GM12878 (cell line): ENCODE data around the gene DUSP7. TPM values are rescaled to one million over a fixed set of nuclear protein-coding genes. Genes with fewer than 3 reads are reported as not detected.

ENCODE experiments used
- ASH2L ChIP-seq: fragments of 300-600, 200-600 bp; sonication (generic); IDR thresholded peaks from 2 replicates; pipeline ENCODE4 v1.6.1; 2017; ENCODE audit warnings: low read depth, mild to moderate bottlenecking, borderline replicate concordance
- ATF7 ChIP-seq: fragments of 450-650 bp; IDR thresholded peaks from 2 replicates; pipeline ENCODE4 v1.6.1; 2016; ENCODE audit warnings: low read depth, mild to moderate bottlenecking
- BMI1 ChIP-seq: fragments of 450-650 bp; IDR thresholded peaks from 2 replicates; pipeline ENCODE4 v1.6.1; 2016; ENCODE audit warnings: mild to moderate bottlenecking, moderate library complexity, borderline replicate concordance
- FOXM1 ChIP-seq: IDR thresholded peaks from 2 replicates; pipeline ENCODE4 v1.6.1; 2012; ENCODE audit warnings: low read depth, mild to moderate bottlenecking, inconsistent platforms, low read length, moderate library complexity
- GATAD2B ChIP-seq: fragments of 450-650 bp; conservative IDR thresholded peaks from 2 replicates; pipeline ENCODE4 v1.6.1; 2017; ENCODE audit warnings: low read depth, mild to moderate bottlenecking, moderate library complexity
- IKZF1 ChIP-seq: fragments of 450-650 bp; conservative IDR thresholded peaks from 2 replicates; pipeline ENCODE4 v1.6.1; 2017; ENCODE audit warnings: antibody characterized with exemption, mild to moderate bottlenecking
- LARP7 ChIP-seq: fragments of 450-650 bp; IDR thresholded peaks from 2 replicates; pipeline ENCODE4 v1.6.1; 2017; ENCODE audit warnings: mild to moderate bottlenecking
- NFIC ChIP-seq: IDR thresholded peaks from 2 replicates; pipeline ENCODE4 v1.6.1; 2012; ENCODE audit warnings: low read depth, mild to moderate bottlenecking, inconsistent platforms, low read length, moderate library complexity
- NFXL1 ChIP-seq: fragments of 450-650 bp; IDR thresholded peaks from 2 replicates; pipeline ENCODE4 v1.6.1; 2017; ENCODE audit warnings: antibody characterized with exemption, mild to moderate bottlenecking, borderline replicate concordance
- POLR2AphosphoS5 ChIP-seq: IDR thresholded peaks from 2 replicates; pipeline ENCODE4 v1.6.1; 2011; ENCODE audit warnings: mild to moderate bottlenecking, low read length, inconsistent platforms
- POU2F2 ChIP-seq: IDR thresholded peaks from 3 replicates; pipeline ENCODE4 v1.6.1; 2011; ENCODE audit warnings: low read depth, mild to moderate bottlenecking, low read length, borderline replicate concordance
- RUNX3 ChIP-seq: IDR thresholded peaks from 2 replicates; pipeline ENCODE4 v1.6.1; 2012; ENCODE audit warnings: low read length, inconsistent platforms
- SREBF2 ChIP-seq: IDR thresholded peaks from 2 replicates; pipeline ENCODE4 v1.6.1; 2012; ENCODE audit warnings: mild to moderate bottlenecking, low read length
- STAT1 ChIP-seq: fragments of 450-650 bp; conservative IDR thresholded peaks from 2 replicates; pipeline ENCODE4 v1.6.1; 2014; ENCODE audit warnings: antibody characterized with exemption, mild to moderate bottlenecking
- TCF3 ChIP-seq: IDR thresholded peaks from 2 replicates; pipeline ENCODE4 v1.6.1; 2012; ENCODE audit warnings: low read depth, mild to moderate bottlenecking, low read length, borderline replicate concordance; ENCODE audit not compliant: insufficient read depth
- YBX1 ChIP-seq: fragments of 450-650 bp; IDR thresholded peaks from 2 replicates; pipeline ENCODE4 v1.6.1; 2016; ENCODE audit warnings: antibody characterized with exemption
- polyA plus RNA-seq, 11 experiments: library from polyadenylated mRNA; depleted of rRNA in 4 of 11; unstranded in 6 of 11; stranded (reverse) in 5 of 11; fragments of >200 nt; fragmentation: Nextera tagmentation in 4 of 11; fragmentation: Illumina TruSeq in 1 of 11; extraction: Ambion mirVana in 4 of 11; extraction: Trizol in 1 of 11; gene quantifications; 1 replicate in 1 of 11; 2 replicates in 10 of 11; pipeline versions ENCODE4 v1.2.1 to v1.2.3, GENCODE V29; 2011 to 2016; ENCODE audit warnings: inconsistent platforms in 2 of 11, missing spikeins in 2 of 11, low read depth in 1 of 11
- total RNA-seq, 4 experiments: library from RNA; depleted of rRNA in 3 of 4; stranded (reverse); fragments of >200 nt in 3 of 4; fragmentation: Illumina TruSeq in 1 of 4; extraction: Trizol in 1 of 4; gene quantifications; 2 replicates each; pipeline versions ENCODE4 v1.2.1 to v1.2.3, GENCODE V29; 2013 to 2021
- TF ChIP-seq, protein P1 (sequence below): fragments of 450-650 bp; IDR thresholded peaks from 2 replicates; pipeline ENCODE4 v1.6.1; 2017; ENCODE audit warnings: mild to moderate bottlenecking, low read depth, inconsistent platforms; ENCODE audit not compliant: poor library complexity, severe bottlenecking
- TF ChIP-seq, protein P2 (sequence below): fragments of 450-650 bp; IDR thresholded peaks from 2 replicates; pipeline ENCODE4 v1.6.1; 2017; ENCODE audit warnings: mild to moderate bottlenecking
- TF ChIP-seq, protein P3 (sequence below): fragments of 450-650 bp; formaldehyde crosslinking; IDR thresholded peaks from 2 replicates; pipeline ENCODE4 v1.5.0; 2022; ENCODE audit warnings: mild to moderate bottlenecking, missing genetic modification characterization
- TF ChIP-seq, protein P4 (sequence below): fragments of 450-650 bp; IDR thresholded peaks from 2 replicates; pipeline ENCODE4 v1.6.1; 2016; ENCODE audit warnings: mild to moderate bottlenecking, moderate library complexity, borderline replicate concordance

Gene DUSP7
- total and polyA plus RNA-seq, 10 of the 15 experiments (the other 5 are each of a cell fraction or from before 2014, with no cell fraction given) = 0.73 to 17.0 (median 7.9) TPM

DNA sequence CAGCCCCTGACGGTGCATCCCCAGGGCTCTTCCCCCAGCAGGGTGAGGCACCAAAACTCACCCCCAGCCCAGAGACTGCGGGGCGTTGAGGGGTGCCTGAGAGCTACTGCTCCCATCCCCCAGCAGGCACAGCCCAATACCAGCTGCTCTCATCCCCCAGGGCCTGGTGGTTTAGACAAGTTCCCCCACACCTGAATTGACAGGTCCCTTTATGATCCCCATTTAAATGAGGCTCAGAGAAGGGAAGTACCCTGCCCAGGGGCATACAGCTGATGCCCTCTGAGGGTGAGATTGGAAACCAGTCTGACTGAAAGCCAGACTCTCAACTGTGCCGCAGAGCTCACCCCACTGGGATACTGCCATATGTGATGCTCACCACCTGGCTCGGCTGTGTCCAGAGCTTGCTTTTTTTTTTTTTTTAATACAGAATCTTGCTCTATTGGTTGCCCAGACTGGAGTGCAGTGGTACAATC, 20.1 kb downstream of the DUSP7 start (continued):
- TF ChIP-seq, protein P1, sequence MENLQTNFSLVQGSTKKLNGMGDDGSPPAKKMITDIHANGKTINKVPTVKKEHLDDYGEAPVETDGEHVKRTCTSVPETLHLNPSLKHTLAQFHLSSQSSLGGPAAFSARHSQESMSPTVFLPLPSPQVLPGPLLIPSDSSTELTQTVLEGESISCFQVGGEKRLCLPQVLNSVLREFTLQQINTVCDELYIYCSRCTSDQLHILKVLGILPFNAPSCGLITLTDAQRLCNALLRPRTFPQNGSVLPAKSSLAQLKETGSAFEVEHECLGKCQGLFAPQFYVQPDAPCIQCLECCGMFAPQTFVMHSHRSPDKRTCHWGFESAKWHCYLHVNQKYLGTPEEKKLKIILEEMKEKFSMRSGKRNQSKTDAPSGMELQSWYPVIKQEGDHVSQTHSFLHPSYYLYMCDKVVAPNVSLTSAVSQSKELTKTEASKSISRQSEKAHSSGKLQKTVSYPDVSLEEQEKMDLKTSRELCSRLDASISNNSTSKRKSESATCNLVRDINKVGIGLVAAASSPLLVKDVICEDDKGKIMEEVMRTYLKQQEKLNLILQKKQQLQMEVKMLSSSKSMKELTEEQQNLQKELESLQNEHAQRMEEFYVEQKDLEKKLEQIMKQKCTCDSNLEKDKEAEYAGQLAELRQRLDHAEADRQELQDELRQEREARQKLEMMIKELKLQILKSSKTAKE = peak; percentile 50
- TF ChIP-seq SREBF2 = no peak
- TF ChIP-seq RUNX3 = peak; percentile 23; the same call in 1 of the 2 replicates
- TF ChIP-seq, protein P2, sequence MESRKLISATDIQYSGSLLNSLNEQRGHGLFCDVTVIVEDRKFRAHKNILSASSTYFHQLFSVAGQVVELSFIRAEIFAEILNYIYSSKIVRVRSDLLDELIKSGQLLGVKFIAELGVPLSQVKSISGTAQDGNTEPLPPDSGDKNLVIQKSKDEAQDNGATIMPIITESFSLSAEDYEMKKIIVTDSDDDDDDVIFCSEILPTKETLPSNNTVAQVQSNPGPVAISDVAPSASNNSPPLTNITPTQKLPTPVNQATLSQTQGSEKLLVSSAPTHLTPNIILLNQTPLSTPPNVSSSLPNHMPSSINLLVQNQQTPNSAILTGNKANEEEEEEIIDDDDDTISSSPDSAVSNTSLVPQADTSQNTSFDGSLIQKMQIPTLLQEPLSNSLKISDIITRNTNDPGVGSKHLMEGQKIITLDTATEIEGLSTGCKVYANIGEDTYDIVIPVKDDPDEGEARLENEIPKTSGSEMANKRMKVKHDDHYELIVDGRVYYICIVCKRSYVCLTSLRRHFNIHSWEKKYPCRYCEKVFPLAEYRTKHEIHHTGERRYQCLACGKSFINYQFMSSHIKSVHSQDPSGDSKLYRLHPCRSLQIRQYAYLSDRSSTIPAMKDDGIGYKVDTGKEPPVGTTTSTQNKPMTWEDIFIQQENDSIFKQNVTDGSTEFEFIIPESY = no peak
- TF ChIP-seq ATF7 = 0 out of 2 replicates have a peak, but pooled peaks have one; percentile 26
- no peak for TF ChIP-seq ASH2L
- TF ChIP-seq LARP7 = no peak
- TF ChIP-seq TCF3 = peak; percentile 57; the same call in 1 of the 2 replicates
- TF ChIP-seq IKZF1 = peak; percentile 65
- no peak for TF ChIP-seq BMI1
- no peak for TF ChIP-seq STAT1
- TF ChIP-seq POU2F2 = no peak
- no peak for TF ChIP-seq YBX1
- TF ChIP-seq NFIC = no peak
- TF ChIP-seq POLR2AphosphoS5 = no peak
- peak; percentile 70 for TF ChIP-seq GATAD2B
- TF ChIP-seq NFXL1 = no peak
- TF ChIP-seq, protein P3, sequence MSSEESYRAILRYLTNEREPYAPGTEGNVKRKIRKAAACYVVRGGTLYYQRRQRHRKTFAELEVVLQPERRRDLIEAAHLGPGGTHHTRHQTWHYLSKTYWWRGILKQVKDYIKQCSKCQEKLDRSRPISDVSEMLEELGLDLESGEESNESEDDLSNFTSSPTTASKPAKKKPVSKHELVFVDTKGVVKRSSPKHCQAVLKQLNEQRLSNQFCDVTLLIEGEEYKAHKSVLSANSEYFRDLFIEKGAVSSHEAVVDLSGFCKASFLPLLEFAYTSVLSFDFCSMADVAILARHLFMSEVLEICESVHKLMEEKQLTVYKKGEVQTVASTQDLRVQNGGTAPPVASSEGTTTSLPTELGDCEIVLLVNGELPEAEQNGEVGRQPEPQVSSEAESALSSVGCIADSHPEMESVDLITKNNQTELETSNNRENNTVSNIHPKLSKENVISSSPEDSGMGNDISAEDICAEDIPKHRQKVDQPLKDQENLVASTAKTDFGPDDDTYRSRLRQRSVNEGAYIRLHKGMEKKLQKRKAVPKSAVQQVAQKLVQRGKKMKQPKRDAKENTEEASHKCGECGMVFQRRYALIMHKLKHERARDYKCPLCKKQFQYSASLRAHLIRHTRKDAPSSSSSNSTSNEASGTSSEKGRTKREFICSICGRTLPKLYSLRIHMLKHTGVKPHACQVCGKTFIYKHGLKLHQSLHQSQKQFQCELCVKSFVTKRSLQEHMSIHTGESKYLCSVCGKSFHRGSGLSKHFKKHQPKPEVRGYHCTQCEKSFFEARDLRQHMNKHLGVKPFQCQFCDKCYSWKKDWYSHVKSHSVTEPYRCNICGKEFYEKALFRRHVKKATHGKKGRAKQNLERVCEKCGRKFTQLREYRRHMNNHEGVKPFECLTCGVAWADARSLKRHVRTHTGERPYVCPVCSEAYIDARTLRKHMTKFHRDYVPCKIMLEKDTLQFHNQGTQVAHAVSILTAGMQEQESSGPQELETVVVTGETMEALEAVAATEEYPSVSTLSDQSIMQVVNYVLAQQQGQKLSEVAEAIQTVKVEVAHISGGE (CRISPR knock-in tag) = no peak
- TF ChIP-seq FOXM1 = no peak
- TF ChIP-seq, protein P4, sequence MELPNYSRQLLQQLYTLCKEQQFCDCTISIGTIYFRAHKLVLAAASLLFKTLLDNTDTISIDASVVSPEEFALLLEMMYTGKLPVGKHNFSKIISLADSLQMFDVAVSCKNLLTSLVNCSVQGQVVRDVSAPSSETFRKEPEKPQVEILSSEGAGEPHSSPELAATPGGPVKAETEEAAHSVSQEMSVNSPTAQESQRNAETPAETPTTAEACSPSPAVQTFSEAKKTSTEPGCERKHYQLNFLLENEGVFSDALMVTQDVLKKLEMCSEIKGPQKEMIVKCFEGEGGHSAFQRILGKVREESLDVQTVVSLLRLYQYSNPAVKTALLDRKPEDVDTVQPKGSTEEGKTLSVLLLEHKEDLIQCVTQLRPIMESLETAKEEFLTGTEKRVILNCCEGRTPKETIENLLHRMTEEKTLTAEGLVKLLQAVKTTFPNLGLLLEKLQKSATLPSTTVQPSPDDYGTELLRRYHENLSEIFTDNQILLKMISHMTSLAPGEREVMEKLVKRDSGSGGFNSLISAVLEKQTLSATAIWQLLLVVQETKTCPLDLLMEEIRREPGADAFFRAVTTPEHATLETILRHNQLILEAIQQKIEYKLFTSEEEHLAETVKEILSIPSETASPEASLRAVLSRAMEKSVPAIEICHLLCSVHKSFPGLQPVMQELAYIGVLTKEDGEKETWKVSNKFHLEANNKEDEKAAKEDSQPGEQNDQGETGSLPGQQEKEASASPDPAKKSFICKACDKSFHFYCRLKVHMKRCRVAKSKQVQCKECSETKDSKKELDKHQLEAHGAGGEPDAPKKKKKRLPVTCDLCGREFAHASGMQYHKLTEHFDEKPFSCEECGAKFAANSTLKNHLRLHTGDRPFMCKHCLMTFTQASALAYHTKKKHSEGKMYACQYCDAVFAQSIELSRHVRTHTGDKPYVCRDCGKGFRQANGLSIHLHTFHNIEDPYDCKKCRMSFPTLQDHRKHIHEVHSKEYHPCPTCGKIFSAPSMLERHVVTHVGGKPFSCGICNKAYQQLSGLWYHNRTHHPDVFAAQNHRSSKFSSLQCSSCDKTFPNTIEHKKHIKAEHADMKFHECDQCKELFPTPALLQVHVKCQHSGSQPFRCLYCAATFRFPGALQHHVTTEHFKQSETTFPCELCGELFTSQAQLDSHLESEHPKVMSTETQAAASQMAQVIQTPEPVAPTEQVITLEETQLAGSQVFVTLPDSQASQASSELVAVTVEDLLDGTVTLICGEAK = no peak
